SK-N-SH (cell line): ENCODE results near the gene AMER1.

Source experiments
- EZH2phosphoT487 ChIP-seq: fragments of 200-600 bp; sonication (generic); IDR thresholded peaks from 2 replicates; pipeline ENCODE4 v1.6.1; 2017; ENCODE audit warnings: low read depth, mixed run types, mild to moderate bottlenecking, antibody characterized with exemption, moderate library complexity, borderline replicate concordance
- GABPA ChIP-seq: IDR thresholded peaks from 2 replicates; pipeline ENCODE4 v1.4.0; 2012; ENCODE audit warnings: low read depth, mild to moderate bottlenecking
- JUND ChIP-seq: IDR thresholded peaks from 2 replicates; pipeline ENCODE4 v1.4.0; 2012
- MXI1 ChIP-seq: IDR thresholded peaks from 2 replicates; pipeline ENCODE4 v1.6.1; 2012; ENCODE audit warnings: mild to moderate bottlenecking, low read depth, low read length, improper control_type of control experiment
- NFIC ChIP-seq: IDR thresholded peaks from 2 replicates; pipeline ENCODE4 v1.4.0; 2012; ENCODE audit warnings: borderline replicate concordance
- POLR2AphosphoS5 ChIP-seq: IDR thresholded peaks from 2 replicates; pipeline ENCODE4 v1.6.1; 2012; ENCODE audit warnings: low read depth, low read length
- RCOR1 ChIP-seq: fragments of 150-350 bp; IDR thresholded peaks from 2 replicates; pipeline ENCODE4 v1.6.1; 2017; ENCODE audit warnings: antibody characterized with exemption, low read length
- TAF1 ChIP-seq: IDR thresholded peaks from 2 replicates; pipeline ENCODE4 v1.6.1; 2012; ENCODE audit warnings: low read depth, mild to moderate bottlenecking, low read length, moderate library complexity, borderline replicate concordance
- TCF12 ChIP-seq: IDR thresholded peaks from 2 replicates; pipeline ENCODE4 v1.4.0; 2012
- TEAD4 ChIP-seq: IDR thresholded peaks from 2 replicates; pipeline ENCODE4 v1.4.0; 2012; ENCODE audit warnings: mild to moderate bottlenecking, borderline replicate concordance; ENCODE audit not compliant: insufficient read depth
- YY1 ChIP-seq: IDR thresholded peaks from 2 replicates; pipeline ENCODE4 v1.4.0; 2012; ENCODE audit warnings: low read depth, mild to moderate bottlenecking
- TF ChIP-seq, protein P1 (sequence below): fragments of 200-600 bp; sonication (generic); IDR thresholded peaks from 2 replicates; pipeline ENCODE4 v1.6.1; 2017; ENCODE audit warnings: antibody characterized with exemption, mild to moderate bottlenecking, moderate library complexity
- TF ChIP-seq, protein P2 (sequence below): IDR thresholded peaks from 2 replicates; pipeline ENCODE4 v1.6.1; 2012; ENCODE audit warnings: mild to moderate bottlenecking, low read depth, low read length, moderate library complexity

DNA sequence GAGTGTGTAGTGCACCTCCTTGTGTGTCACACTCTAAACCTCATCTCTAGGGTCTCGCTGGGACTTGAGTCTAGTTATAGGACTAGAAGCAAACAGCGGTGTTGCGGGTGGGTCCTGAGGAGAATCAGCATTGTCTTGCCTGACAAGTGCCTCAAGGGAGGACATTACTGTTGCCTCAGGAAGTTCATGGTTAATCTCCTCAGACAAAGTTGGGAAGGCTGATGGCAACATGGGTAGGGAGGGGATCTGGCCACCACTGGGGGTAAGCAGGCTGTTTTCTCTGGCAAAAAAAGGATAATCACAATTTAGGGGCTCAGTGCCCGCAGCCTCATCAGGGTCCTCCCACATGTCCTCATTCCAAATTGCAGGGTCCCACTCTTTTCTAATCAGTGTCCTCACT is 12.5 kb upstream of the AMER1 start:
- no peak for TF ChIP-seq RCOR1
- TF ChIP-seq TEAD4, result no peak
- TF ChIP-seq, protein P1, sequence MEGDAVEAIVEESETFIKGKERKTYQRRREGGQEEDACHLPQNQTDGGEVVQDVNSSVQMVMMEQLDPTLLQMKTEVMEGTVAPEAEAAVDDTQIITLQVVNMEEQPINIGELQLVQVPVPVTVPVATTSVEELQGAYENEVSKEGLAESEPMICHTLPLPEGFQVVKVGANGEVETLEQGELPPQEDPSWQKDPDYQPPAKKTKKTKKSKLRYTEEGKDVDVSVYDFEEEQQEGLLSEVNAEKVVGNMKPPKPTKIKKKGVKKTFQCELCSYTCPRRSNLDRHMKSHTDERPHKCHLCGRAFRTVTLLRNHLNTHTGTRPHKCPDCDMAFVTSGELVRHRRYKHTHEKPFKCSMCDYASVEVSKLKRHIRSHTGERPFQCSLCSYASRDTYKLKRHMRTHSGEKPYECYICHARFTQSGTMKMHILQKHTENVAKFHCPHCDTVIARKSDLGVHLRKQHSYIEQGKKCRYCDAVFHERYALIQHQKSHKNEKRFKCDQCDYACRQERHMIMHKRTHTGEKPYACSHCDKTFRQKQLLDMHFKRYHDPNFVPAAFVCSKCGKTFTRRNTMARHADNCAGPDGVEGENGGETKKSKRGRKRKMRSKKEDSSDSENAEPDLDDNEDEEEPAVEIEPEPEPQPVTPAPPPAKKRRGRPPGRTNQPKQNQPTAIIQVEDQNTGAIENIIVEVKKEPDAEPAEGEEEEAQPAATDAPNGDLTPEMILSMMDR, result no peak
- no peak for TF ChIP-seq NFIC
- TF ChIP-seq GABPA, result no peak
- TF ChIP-seq TCF12, result no peak
- no peak for TF ChIP-seq EZH2phosphoT487
- TF ChIP-seq JUND, result no peak
- TF ChIP-seq TAF1, result no peak
- TF ChIP-seq YY1, result no peak
- TF ChIP-seq POLR2AphosphoS5, result no peak
- TF ChIP-seq MXI1, result no peak
- TF ChIP-seq, protein P2, sequence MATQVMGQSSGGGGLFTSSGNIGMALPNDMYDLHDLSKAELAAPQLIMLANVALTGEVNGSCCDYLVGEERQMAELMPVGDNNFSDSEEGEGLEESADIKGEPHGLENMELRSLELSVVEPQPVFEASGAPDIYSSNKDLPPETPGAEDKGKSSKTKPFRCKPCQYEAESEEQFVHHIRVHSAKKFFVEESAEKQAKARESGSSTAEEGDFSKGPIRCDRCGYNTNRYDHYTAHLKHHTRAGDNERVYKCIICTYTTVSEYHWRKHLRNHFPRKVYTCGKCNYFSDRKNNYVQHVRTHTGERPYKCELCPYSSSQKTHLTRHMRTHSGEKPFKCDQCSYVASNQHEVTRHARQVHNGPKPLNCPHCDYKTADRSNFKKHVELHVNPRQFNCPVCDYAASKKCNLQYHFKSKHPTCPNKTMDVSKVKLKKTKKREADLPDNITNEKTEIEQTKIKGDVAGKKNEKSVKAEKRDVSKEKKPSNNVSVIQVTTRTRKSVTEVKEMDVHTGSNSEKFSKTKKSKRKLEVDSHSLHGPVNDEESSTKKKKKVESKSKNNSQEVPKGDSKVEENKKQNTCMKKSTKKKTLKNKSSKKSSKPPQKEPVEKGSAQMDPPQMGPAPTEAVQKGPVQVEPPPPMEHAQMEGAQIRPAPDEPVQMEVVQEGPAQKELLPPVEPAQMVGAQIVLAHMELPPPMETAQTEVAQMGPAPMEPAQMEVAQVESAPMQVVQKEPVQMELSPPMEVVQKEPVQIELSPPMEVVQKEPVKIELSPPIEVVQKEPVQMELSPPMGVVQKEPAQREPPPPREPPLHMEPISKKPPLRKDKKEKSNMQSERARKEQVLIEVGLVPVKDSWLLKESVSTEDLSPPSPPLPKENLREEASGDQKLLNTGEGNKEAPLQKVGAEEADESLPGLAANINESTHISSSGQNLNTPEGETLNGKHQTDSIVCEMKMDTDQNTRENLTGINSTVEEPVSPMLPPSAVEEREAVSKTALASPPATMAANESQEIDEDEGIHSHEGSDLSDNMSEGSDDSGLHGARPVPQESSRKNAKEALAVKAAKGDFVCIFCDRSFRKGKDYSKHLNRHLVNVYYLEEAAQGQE, result no peak
